NCI-H146 treated with DMSO at 0.1 percent for 48 hours (cell line): ENCODE data around the gene EMSY.
"Not testable (repeated sequence)": the region's sequence is repeated elsewhere in the genome, so short reads cannot be mapped to it uniquely, and the experiment has no call there.

Experiments
- DNase-seq: peaks from one replicate; lab custom pipeline; 2025; ENCODE audit not compliant: unreplicated experiment; lab: John Stamatoyannopoulos, UW

The EMSY gene

DNA sequence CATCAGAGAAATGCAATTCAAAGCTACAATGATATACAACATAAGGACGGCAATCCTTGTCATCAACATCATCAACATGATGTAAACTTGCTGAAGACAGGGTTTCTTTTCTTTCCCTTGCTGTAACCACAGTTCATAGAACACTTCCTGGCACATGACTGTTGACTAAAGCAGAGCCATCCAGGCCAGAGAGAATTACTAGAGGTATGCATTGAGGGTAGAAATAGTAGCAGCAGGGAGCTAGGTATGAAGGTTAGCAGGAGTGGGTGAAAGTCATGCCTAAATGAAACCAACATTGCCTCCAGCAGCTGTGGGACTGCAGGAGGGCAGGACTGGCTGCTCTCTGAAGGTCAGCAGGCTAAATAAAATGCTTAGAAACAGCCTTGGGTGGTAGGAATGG, 122.0 kb downstream of the EMSY start:
- no peak for DNase-seq

DNA sequence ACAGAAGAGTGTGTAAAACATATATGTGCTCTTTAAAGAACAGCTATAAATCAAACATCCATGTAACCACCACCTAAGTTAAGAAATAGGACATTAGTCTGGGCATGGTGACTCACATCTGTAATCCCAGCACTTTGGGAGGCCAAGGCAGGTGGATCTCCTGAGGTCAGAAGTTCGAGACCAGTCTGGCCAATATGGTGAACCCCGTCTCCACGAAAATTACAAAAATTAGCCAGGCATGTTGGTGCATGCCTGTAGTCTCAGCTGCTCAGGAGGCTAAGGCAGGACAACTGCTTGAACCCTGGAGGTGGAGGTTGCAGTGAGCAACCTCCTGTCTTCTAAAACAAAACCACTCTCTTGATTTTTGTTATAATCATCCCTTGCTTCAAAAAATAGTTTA, 122.4 kb downstream of the EMSY start:
- DNase-seq = no peak

DNA sequence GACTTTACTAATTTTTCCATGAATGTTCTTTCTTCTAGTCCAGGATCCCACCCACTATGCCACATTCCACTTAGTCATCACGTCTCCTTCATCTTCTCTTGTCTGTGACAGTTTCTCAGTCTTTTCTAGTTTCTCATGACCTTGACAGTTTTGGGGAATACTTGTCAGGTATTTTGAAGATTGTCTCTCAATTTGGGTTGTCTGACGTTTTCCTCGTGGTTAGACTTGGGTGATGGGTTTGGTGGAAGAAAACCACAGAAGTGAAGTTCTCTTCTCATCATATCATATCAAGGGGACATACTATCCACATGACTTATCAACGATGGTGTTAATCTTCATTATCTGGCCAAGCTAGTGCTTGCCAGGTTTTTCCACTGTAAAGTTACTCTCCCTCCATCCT, 123.3 kb downstream of the EMSY start:
- DNase-seq = no peak

DNA sequence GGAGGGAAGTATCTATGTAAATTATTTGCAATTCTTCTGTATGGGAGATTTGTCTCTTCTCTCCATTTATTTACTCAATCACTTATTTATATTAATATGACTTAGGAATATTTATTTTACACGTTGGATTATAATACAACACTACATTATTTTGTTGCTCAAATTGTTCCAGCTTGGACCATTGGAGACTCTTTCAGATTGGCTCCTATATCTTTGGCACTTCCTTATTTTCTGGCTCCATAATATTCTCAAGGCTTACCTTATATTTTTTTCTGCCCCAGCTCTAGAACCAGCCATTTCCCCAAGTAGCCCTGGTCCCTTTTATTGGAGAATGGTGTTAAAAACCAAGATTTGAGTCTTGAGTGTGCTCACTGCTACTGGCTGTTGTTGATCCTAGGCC, 123.8 kb downstream of the EMSY start:
- no peak for DNase-seq

DNA sequence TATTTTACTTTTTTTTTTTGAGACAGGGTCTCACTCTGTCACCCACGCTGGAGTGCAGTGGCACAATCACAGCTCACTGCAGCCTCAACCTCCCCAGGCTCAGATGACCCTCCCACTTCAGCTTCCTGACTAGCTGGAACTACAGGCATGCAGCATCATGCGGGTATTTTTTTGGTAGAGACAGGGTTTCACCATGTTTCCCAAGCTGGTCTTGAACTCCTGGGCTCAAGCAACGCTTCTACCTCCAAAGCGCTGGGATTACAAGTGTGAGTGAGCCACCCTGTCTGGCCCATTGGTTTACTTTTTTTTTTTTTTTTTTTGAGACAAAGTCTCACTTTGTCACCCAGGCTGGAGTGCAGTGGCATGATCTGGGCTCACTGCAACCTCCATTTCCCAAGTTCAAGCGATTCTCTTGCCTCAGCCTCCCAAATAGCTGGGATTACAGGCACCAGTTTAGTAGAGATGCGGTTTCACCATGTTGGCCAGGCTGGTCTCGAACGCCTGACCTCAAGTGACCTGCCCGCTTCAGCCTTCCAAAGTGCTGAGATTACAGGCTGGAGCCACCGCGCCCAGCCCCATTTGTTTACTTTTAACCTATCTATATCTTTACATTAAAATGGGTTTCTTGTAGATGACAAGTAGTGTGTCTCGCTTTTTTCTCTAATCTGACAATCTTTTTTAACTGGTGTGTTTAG, 127.5 kb downstream of the EMSY start:
- DNase-seq = not testable (repeated sequence)

DNA sequence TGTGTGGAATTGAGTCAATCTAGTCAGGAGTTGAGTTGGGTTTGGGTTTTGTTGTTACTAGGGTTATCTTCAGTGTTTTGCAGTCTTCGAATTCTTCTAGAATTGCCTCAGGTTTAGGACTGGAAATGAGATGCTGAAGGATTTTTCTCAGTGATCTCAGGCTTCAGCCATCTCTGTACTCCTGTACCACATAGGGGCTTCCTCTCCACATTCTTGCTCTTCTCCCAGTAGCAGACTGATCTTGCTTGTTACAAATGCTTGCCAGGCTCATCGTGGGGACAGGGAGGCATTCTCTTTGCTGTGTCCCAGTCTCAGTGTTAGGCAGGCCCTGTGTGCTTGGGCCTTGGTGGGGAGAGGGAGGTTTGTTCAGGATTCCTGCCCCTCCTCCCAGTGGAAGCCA, 129.6 kb downstream of the EMSY start:
- no peak for DNase-seq

DNA sequence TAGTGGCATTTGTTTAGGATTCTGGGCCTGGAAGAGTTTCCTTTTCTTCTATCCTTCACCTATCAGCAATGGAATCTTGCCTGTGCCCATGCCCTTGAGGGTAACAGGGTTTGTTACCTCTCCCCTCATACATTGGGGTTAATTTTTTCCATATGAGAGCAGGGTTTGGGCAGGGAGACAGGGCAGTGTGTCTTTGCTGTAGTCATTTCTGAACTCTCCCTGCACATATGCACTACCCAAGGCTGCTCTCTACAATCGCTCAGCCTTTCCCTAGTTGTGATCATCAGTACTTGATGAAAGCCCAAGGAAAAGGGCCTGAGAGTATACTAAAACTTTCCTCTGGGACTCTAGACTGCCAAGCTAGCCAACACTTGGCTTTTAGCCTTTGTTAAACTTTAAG, 130.1 kb downstream of the EMSY start:
- DNase-seq = no peak

DNA sequence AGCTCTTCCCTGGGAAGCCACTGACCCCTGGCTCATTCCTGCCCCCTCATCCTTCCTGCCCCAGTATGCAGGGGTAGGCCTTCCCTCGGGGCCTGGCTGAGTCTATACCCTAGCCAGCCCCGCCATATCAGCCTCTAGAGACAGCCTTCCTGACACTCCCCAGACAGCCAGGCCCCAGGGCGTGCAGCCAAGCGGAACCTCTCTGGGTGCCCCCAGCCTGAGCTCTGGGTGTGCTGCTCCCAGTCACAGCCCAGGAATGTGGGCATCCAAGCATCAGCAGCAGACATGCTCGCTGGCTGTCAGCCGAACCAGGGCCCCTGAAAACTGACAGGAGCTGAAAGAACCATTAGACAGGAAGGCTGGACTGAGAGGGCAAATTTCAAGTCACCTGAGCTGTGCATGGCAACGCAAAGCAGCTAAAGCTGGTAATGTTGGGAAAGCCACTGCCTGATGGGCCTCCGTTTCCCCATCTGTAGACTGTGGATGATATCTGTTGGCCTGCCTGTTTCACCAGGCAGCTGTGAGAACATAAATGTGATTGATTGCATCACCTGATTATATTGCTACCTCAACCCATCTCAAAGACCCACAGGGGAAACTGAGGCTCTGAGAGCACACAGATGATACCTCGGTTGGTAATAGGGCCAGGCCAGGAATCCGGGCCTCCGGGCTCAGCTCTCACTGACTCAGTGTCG, 132.6 kb downstream of the EMSY start:
- no peak for DNase-seq

DNA sequence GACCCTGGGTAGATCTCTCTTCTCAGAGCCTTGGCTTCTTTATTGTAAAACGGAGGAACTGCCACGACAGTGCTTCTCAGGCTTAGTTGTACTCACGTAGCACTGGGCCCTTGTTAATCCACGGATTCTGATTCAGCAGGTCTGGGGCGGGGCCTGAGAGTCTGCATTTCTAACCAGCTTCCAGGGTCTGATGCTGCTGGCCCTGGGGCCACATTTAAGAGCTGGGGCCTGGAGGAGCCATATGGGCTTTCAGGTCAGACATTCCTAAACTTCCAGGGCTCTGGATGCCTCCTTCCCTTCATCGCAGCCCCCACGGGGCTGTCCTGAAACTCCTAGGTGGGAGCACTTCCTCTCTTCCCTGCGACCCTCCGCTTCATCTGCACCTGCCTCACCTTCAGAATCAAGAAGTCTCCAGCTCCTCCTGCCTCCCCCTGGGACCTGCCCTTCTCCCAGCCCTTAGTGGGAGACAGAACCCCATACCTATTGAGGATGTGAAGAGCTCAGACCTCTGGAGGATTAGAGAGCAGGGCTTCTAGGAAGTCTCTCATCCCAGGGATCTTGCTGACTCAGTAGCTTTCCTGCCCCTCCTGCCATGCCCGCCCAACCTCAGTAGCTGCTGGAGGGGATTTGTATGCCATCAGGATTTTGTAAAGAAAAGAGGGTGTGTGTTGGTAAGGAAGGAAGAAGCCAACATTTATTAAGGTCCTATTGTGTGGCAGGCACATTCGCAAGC, 133.3 kb downstream of the EMSY start:
- DNase-seq = no peak

DNA sequence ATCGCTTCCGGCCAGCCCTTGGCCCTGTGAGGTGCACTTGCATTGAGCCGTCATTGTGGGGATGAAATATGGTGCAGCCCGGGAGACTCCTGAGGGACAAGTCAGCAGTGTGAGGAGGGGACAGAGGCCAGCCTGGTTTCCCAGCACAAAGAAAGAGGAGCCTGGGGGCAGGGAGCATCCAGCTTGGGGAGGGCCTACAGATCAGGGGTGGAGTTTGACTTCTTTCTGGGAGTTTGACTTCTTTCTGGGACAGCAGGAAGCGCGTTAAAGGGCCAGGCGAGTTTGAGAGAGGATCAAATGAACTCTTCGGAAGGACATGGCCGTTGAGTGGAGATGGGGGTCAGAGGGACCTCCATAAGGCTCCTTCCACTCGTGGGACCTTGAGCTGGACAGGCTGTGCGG, 133.8 kb downstream of the EMSY start:
- no peak for DNase-seq

DNA sequence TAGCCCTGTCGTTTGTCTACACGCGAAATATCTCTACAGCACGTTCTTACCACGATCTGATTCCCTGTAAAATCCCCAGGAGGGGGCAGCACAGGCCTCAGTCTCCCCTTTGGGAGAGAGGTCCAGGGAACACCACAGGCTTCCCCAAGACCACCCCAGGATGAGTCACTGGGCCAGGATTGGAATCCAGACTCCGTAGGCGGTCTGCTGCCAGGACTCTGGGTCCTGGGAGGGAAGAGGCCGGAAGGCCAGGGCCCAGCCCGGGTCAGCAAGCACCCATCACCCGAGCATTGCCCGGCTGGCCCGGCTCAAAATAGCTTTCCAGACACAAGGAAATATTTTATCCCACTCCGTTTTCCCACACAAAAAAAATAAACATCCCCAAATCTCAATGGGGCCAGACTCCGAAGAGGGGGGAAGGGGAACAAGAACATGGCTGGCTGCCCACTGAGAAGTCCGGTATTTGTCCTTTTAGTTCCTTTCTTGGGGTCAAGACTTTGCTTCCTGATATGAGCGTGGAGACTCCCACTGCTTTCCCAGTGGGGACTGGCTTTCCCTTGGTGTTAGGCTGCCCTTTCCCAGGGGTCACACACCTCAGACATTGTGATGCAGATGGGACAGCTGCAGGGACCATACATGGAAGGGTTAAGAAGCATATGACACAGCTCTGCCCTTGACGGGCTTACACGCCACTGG, 134.4 kb downstream of the EMSY start:
- DNase-seq = no peak

DNA sequence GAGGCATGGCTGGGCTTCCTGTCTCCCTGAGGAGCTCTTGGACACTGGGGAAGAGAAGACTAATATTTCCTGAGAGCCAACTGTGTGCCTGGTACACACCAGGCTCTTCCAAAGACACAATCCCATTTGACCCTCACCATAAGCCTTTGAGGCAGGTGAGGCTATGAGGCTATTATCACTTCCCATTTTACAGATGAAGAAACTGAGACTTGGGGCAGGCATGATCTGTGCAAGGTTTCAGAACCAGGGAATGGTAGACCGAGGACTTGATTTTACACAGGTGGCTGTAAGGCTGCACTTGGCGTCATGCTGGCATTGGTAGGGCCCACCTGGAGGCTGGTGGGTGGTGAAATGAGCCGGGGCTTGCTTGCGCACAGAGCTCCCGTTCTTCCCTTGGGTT, 134.9 kb downstream of the EMSY start:
- no peak for DNase-seq

DNA sequence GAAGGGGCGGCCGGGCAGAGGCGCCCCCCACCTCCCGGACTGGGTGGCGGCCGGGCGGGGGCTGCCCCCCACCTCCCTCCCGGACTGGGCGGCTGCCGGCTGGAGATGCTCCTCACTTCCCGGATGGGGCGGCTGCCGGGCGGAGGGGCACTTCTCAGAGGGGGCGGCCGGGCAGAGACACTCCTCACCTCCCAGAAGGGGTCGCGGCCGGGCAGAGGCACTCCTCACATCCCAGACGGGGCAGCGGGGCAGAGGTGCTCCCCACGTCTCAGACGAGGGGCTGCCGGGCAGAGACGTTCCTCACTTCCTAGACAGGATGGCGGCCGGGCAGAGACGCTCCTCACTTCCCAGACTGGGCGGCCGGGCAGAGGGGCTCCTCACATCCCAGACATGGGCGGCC, 137.7 kb downstream of the EMSY start:
- not testable (repeated sequence) for DNase-seq

DNA sequence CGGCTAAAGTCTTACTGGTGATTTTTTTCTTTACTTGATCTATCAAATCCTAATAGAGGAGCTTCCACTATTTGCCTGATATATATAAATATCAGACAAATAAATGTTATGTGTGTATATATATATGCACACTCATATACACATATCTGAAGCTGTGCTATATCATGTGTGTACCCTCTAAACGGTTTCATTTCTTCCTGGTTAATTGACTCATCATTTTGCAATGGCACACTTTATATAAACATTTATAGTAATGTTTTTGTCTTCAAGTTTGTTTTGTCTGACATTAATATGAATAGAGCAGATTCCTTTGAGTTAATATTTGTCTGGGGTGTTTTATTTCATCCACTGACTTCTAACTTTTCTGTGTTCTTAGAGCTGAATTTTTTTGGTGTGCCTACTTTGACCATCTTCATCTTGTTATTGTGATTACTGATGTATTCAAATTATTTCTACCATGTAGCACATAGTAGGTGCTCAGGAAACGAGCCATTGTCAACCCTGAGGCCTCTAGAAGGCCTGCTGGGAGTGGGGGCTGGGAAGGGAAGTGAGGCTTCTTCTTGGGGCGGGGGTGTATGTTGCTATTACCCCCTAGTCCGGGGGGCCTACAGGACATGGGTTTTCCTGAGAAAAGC, 143.1 kb downstream of the EMSY start:
- DNase-seq = no peak

DNA sequence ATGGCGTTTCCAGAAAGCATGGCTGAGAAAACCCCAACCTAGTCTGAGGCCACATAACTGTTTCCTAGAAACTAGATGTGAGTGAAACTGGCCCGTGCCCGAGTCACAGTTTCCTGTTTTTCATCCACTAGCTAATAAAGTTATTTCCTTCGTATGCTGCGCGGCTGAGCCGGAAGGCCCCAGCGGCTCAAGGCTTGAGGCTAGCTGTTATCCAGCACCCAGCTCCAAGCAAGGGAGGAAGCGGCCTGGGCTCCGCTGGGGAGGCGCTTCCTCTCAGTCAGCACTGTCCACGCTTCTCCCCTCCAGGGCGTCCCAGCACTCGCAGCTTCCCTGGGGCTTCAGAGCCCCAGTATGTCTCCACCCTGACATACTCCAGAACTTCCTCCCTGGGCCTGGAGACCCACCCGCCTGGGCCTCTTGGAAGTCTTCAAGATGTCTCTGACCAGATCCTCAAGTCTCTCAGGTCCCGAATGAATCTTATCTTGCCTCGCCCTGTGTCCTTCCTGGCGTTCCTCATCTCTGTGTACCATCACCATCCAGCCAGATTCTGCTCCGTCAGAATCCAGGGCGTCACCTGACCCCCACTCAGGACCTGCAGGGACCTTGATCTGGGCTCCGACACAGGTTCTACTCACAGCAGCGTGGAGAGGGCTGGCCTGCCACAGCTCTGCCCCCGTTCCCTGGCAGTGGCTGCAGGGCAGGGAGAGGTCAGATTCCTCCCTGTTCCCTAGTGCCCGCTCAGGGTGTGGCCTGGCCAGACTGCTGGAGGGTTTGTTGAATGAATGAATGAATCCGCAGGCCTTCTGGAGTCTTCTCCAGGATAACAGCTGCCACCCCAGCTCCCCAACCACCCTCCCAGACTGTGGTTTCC, 143.9 kb downstream of the EMSY start:
- DNase-seq = no peak

DNA sequence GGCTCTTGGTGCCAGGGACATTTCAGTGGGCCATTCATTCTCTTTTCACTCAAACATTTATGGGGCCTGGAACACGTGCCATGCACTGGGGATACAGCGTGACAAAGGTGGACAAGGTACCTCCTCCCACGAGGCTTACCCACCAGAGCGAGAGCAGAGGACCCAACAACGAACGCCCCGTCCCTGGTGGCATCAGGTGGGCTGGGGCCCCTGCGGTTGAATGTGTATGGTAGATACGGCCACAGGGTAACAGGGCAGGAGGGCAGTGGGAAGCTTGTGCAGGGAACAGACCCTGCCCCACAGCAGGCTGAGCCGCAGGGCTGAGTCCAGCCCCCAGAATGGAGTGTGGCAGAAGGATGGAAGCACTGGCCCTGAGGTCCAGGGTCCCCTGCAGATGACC, 144.7 kb downstream of the EMSY start:
- DNase-seq = no peak

DNA sequence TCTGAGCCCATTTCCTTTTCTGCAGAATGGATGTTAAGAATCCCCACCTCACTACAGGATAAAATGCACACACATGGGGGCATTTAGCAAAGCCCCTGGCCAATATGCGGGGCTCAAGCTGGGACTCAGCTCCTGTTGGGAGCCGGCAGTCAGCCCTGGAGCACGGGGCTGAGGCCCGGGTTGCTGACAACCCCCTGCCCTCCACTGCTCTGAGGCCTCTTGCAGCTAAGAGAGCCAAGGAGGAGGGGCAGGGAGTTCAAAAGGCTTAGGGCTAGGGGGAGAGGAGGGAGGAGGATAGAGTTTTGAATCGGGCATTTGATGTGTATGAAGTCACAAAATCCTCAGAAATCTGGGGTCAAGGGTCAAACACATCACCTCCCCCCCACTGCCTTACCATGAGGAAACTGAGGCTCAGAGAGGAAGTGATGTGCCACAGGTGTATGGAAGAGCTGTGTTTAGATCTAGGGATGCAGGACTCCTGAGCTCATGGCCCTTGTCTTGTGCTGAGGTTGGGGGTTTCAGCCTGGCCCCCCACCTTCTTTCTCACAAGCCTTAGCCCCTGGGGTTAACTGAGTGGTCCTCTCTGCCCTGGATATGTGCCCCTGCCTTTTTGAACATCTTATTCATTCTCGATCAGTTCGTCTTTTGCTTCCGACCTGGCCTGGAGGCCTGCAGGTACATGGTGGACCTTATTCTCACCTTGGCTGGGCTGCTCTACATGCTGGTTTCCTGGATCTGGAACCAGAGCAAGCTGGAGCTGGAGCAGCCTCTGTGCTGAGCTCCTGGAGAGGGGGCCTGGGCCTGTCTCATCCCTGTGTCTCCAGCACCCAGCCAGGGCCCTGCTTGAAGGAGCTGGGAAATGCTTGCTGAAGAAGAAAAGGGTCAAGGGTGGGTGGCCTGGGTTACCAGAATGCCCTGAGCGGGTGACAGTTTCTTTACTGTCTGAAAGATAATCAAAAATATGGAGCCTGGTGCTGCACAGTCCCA, 145.4 kb downstream of the EMSY start:
- DNase-seq = no peak

DNA sequence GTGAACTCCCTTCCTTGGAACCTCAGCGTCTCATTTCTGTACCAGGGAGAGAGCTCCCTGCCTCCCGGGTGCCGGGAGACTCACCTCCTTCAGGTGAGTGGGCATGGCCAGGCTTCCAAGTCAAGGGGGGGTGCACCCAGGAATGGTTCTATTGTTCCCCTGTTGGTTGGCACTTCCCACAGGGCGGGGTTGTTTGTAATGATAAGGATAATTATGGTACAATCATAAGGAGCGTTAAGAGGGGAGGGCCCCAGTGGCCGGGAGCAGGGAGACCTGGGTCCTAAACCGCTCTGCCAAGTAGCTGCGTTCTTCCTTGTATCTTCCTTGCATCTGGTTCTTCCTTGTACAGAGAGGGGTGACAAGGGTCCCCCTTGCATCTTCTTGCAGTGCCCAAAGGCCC, 146.6 kb downstream of the EMSY start:
- peak; percentile 51 for DNase-seq
